GM18907 (cell line): Measurements from ENCODE around the gene VRK1.
A peak's percentile ranks its signal among the peaks of the same experiment; 100 is the strongest.

Source experiments
- ATAC-seq: cut with Tn5 transposase; IDR thresholded peaks from one replicate; pipeline ENCODE4 v1.9.1; 2021; ENCODE audit warnings: mild to moderate bottlenecking, moderate library complexity; ENCODE audit not compliant: unreplicated experiment

The VRK1 gene

GRCh38 chr14:96914571-96915128 is 117.5 kb downstream of the VRK1 start:
- ATAC-seq = no peak

- ATAC-seq = no peak
Observed at GRCh38 chr14:96915478-96915877, 118.3 kb downstream of the VRK1 start.

GRCh38 chr14:96916751-96917150 is 119.6 kb downstream of the VRK1 start:
- no peak for ATAC-seq

GRCh38 chr14:96917442-96917963 is 120.3 kb downstream of the VRK1 start:
- ATAC-seq = no peak

GRCh38 chr14:96920023-96920422 is 122.8 kb downstream of the VRK1 start:
- ATAC-seq = no peak

GRCh38 chr14:96920820-96921219 is 123.6 kb downstream of the VRK1 start:
- no peak for ATAC-seq

- no peak for ATAC-seq
Observed at GRCh38 chr14:96922986-96923385, 125.8 kb downstream of the VRK1 start.

- ATAC-seq = no peak
Observed at GRCh38 chr14:96925422-96925821, 128.2 kb downstream of the VRK1 start.

- ATAC-seq = peak; percentile 74
Observed at GRCh38 chr14:96926001-96926400, 128.8 kb downstream of the VRK1 start.

GRCh38 chr14:96928779-96929380 is 131.7 kb downstream of the VRK1 start:
- no peak for ATAC-seq

- no peak for ATAC-seq
Observed at GRCh38 chr14:96929950-96930349, 132.8 kb downstream of the VRK1 start.

- no peak for ATAC-seq
Observed at GRCh38 chr14:96930526-96930925, 133.3 kb downstream of the VRK1 start.
